Vagina (tissue), 2 donors: ENCODE measurements around the gene MSANTD1. TPM values are rescaled to one million over a fixed set of nuclear protein-coding genes. Genes with fewer than 3 reads are reported as not detected.

ENCODE experiments used
- DNase-seq, 2 donors: peaks; one replicate each; pipeline ENCODE4 v3.0.0-alpha.2; 2017; ENCODE audit errors: extremely low spot score in 2 of 2
- H3K27ac ChIP-seq: fragments of 200-600 bp; sonication (generic); one replicate; pipeline ENCODE4 v1.5.1; 2019
- H3K27me3 ChIP-seq: fragments of 200-600 bp; sonication (generic); one replicate; pipeline ENCODE4 v1.5.1; 2019
- H3K36me3 ChIP-seq, 2 donors: fragments of 200-600 bp; sonication (generic); one replicate each; pipeline ENCODE4 v1.5.1; 2017 to 2019
- H3K4me1 ChIP-seq: fragments of 200-600 bp; sonication (generic); one replicate; pipeline ENCODE4 v1.5.1; 2019
- H3K4me3 ChIP-seq, 2 donors: fragments of 200-600 bp; sonication (generic); 1 replicate in 1 of 2; 2 replicates in 1 of 2; pipeline ENCODE4 v1.5.1; 2016 to 2019
- H3K9me3 ChIP-seq: fragments of 200-600 bp; sonication (generic); one replicate; pipeline ENCODE4 v1.5.1; 2019
- CTCF ChIP-seq, 3 experiments: fragments of 450-650 bp in 2 of 3; fragments of 200-600 bp in 1 of 3; sonication (generic) in 1 of 3; IDR thresholded peaks; one replicate each; pipeline ENCODE4 v1.5.1; 2017 to 2019; ENCODE audit warnings: antibody characterized with exemption in 3 of 3, mild to moderate bottlenecking in 2 of 3, moderate library complexity in 2 of 3
- POLR2A ChIP-seq, 2 donors: fragments of 450-650 bp; IDR thresholded peaks; one replicate each; pipeline ENCODE4 v1.6.1; 2017; ENCODE audit warnings: antibody characterized with exemption in 2 of 2, mild to moderate bottlenecking in 2 of 2, moderate library complexity in 2 of 2
- POLR2AphosphoS5 ChIP-seq, 2 donors: sonication (generic); formaldehyde crosslinking; IDR thresholded peaks; one replicate each; pipeline ENCODE4 v1.9.0; 2017; ENCODE audit warnings: antibody characterized with exemption in 2 of 2, mild to moderate bottlenecking in 2 of 2, low read depth in 1 of 2; ENCODE audit not compliant: insufficient read depth in 1 of 2
- intact Hi-C: fragments of 100-400 bp; cut with DNase I; formaldehyde crosslinking; loops from one replicate; pipeline ENCODE4 v1.15.1; 2023
- total RNA-seq: library from RNA; depleted of rRNA; stranded (reverse); fragments of >200 nt; gene quantifications from one replicate; pipeline ENCODE4 v1.2.3, GENCODE V29; 2016

The MSANTD1 gene
- total RNA-seq, 1 donor from 2014 or later, result 0.49 TPM

GRCh38 chr4:3225071-3225850, 23.7 kb upstream of the MSANTD1 start:
- Histone ChIP-seq H3K36me3 (peaks cover 0 to 58% of the 10 kb centered on the region in 2 donors), H3K4me3 (no peak overlapping the region), H3K9me3 (no peaks in the 10 kb centered on the region), H3K4me1 (no peaks in the 10 kb centered on the region), H3K27me3 (no peaks in the 10 kb centered on the region), H3K27ac (no peak overlapping the region)
- no peak for DNase-seq
- TF ChIP-seq CTCF (IDR thresholded peaks at IDR 0.05) (no peak), POLR2A (IDR thresholded peaks at IDR 0.05) (no peak), POLR2AphosphoS5 (IDR thresholded peaks at IDR 0.05; ENCODE audit: insufficient read depth in 1 of 2, low read depth in 1 of 2) (no peak)
- intact Hi-C loops, result no loop called here

GRCh38 chr4:3225936-3226335, 23.0 kb upstream of the MSANTD1 start:
- H3K27me3 ChIP-seq, result no peaks in the 10 kb centered on the region
- peaks cover 0 to 58% of the 10 kb centered on the region in 2 donors for H3K36me3 ChIP-seq
- TF ChIP-seq POLR2A (IDR thresholded peaks at IDR 0.05) (no peak), POLR2AphosphoS5 (IDR thresholded peaks at IDR 0.05; ENCODE audit: insufficient read depth in 1 of 2, low read depth in 1 of 2) (no peak), CTCF (IDR thresholded peaks at IDR 0.05) (no peak)
- no peak overlapping the region for H3K4me3 ChIP-seq
- intact Hi-C loops, result no loop called here
- no peak overlapping the region for H3K27ac ChIP-seq
- H3K4me1 ChIP-seq, result no peaks in the 10 kb centered on the region
- no peak for DNase-seq
- H3K9me3 ChIP-seq, result no peaks in the 10 kb centered on the region

GRCh38 chr4:3226467-3226866, 22.5 kb upstream of the MSANTD1 start:
- intact Hi-C loops, result no loop called here
- no peaks in the 10 kb centered on the region for H3K4me1 ChIP-seq
- H3K4me3 ChIP-seq, result no peak overlapping the region
- H3K36me3 ChIP-seq, result peaks cover 0 to 63% of the 10 kb centered on the region in 2 donors
- no peaks in the 10 kb centered on the region for H3K9me3 ChIP-seq
- no peaks in the 10 kb centered on the region for H3K27me3 ChIP-seq
- DNase-seq, result no peak
- no peak overlapping the region for H3K27ac ChIP-seq
- no peak for TF ChIP-seq CTCF (IDR thresholded peaks at IDR 0.05)
- no peak for TF ChIP-seq POLR2A (IDR thresholded peaks at IDR 0.05)
- TF ChIP-seq POLR2AphosphoS5 (IDR thresholded peaks at IDR 0.05; ENCODE audit: insufficient read depth in 1 of 2, low read depth in 1 of 2), result no peak

GRCh38 chr4:3226944-3227343, 22.0 kb upstream of the MSANTD1 start:
- TF ChIP-seq POLR2AphosphoS5 (IDR thresholded peaks at IDR 0.05; ENCODE audit: insufficient read depth in 1 of 2, low read depth in 1 of 2), result no peak
- TF ChIP-seq POLR2A (IDR thresholded peaks at IDR 0.05), result no peak
- no peak for TF ChIP-seq CTCF (IDR thresholded peaks at IDR 0.05)
- no peaks in the 10 kb centered on the region for H3K9me3 ChIP-seq
- H3K4me1 ChIP-seq, result no peaks in the 10 kb centered on the region
- DNase-seq, result no peak
- H3K27ac ChIP-seq, result no peak overlapping the region
- no peaks in the 10 kb centered on the region for H3K27me3 ChIP-seq
- intact Hi-C loops, result no loop called here
- no peak overlapping the region for H3K4me3 ChIP-seq
- peaks cover 0 to 67% of the 10 kb centered on the region in 2 donors for H3K36me3 ChIP-seq
